HEK293 (cell line): Measurements from ENCODE around the gene LRFN2.

ENCODE experiments used
- CTCF ChIA-PET: fragments of 350-600 bp; formaldehyde crosslinking; extraction: SDS; loops from one replicate; lab custom pipeline; 2021; ENCODE audit warnings: antibody characterized with exemption; lab: Yijun Ruan, JAX
- POLR2A ChIA-PET: fragments of 300-600 bp; formaldehyde crosslinking; extraction: SDS; loops from one replicate; lab custom pipeline; 2020; ENCODE audit warnings: antibody characterized with exemption, inconsistent platforms; lab: Yijun Ruan, JAX
- H3K27ac ChIP-seq: fragments of 200-500 bp; sonication (Bioruptor generic); 2 replicates; pipeline ENCODE4 v1.5.1; 2014; ENCODE audit warnings: low read depth, low read length, control low read depth, inconsistent platforms; ENCODE audit errors: extremely low read depth
- H3K36me3 ChIP-seq, 2 experiments: fragments of 200-500 bp in 1 of 2; sonication (Bioruptor generic) in 1 of 2; 1 replicate in 1 of 2; 2 replicates in 1 of 2; pipeline ENCODE4 v1.5.1; 2014 to 2017; ENCODE audit warnings: inconsistent platforms in 2 of 2, low read length in 2 of 2; ENCODE audit not compliant: control insufficient read depth in 2 of 2, insufficient read depth in 1 of 2
- H3K4me1 ChIP-seq: fragments of 200-500 bp; sonication (Bioruptor generic); 2 replicates; pipeline ENCODE4 v1.5.1; 2014; ENCODE audit warnings: mild to moderate bottlenecking, low read length, inconsistent platforms; ENCODE audit not compliant: control insufficient read depth, insufficient read depth
- H3K4me3 ChIP-seq: 2 replicates; pipeline ENCODE4 v1.5.1; 2011; ENCODE audit warnings: low read depth, mild to moderate bottlenecking, control low read depth, low read length, moderate library complexity
- H3K9me3 ChIP-seq: fragments of 200-500 bp; sonication (Bioruptor generic); 2 replicates; pipeline ENCODE4 v1.5.1; 2014; ENCODE audit warnings: low read depth, low read length, inconsistent platforms; ENCODE audit not compliant: control insufficient read depth, insufficient read depth
- GFI1B ChIP-seq: fragments of 450-650 bp; formaldehyde crosslinking; IDR thresholded peaks from 2 replicates; pipeline ENCODE4 v1.5.1; 2016; ENCODE audit warnings: missing biosample characterization, missing genetic modification characterization
- MEIS1 ChIP-seq: sonication (generic); formaldehyde crosslinking; IDR thresholded peaks from 2 replicates; pipeline ENCODE4 v1.8.1; 2022; ENCODE audit warnings: missing genetic modification reagents, mild to moderate bottlenecking, borderline replicate concordance
- REST ChIP-seq: fragments of 450-650 bp; formaldehyde crosslinking; IDR thresholded peaks from 2 replicates; pipeline ENCODE4 v1.5.1; 2016; ENCODE audit warnings: missing biosample characterization, missing genetic modification characterization
- TCF7L2 ChIP-seq: IDR thresholded peaks from 2 replicates; pipeline ENCODE4 v1.6.1; 2011; ENCODE audit warnings: low read depth, mild to moderate bottlenecking, inconsistent platforms, low read length, moderate library complexity, borderline replicate concordance
- TSHZ1 ChIP-seq: fragments of 450-650 bp; formaldehyde crosslinking; IDR thresholded peaks from 2 replicates; pipeline ENCODE4 v1.5.1; 2016; ENCODE audit warnings: missing biosample characterization, missing genetic modification characterization, borderline replicate concordance
- YY1 ChIP-seq: fragments of 450-650 bp; formaldehyde crosslinking; IDR thresholded peaks from 2 replicates; pipeline ENCODE4 v1.5.1; 2018; ENCODE audit warnings: missing biosample characterization, missing genetic modification characterization
- ZBTB20 ChIP-seq: fragments of 450-650 bp; formaldehyde crosslinking; IDR thresholded peaks from 2 replicates; pipeline ENCODE4 v1.5.1; 2016; ENCODE audit warnings: missing biosample characterization, missing genetic modification characterization
- ZBTB8A ChIP-seq: fragments of 450-650 bp; formaldehyde crosslinking; IDR thresholded peaks from 2 replicates; pipeline ENCODE4 v1.5.1; 2016; ENCODE audit warnings: missing biosample characterization, missing genetic modification characterization
- ZFP3 ChIP-seq: fragments of 450-650 bp; formaldehyde crosslinking; IDR thresholded peaks from 2 replicates; pipeline ENCODE4 v1.5.1; 2016; ENCODE audit warnings: low read depth, missing biosample characterization, missing genetic modification characterization
- ZNF114 ChIP-seq: fragments of 450-650 bp; formaldehyde crosslinking; IDR thresholded peaks from 2 replicates; pipeline ENCODE4 v1.5.0; 2017; ENCODE audit warnings: missing biosample characterization, missing genetic modification characterization
- ZNF169 ChIP-seq: fragments of 450-650 bp; formaldehyde crosslinking; IDR thresholded peaks from 2 replicates; pipeline ENCODE4 v1.5.1; 2016; ENCODE audit warnings: missing biosample characterization, missing genetic modification characterization
- ZNF175 ChIP-seq: fragments of 450-650 bp; formaldehyde crosslinking; IDR thresholded peaks from 2 replicates; pipeline ENCODE4 v1.5.1; 2016; ENCODE audit warnings: missing biosample characterization, missing genetic modification characterization
- ZNF2 ChIP-seq: fragments of 450-650 bp; formaldehyde crosslinking; IDR thresholded peaks from 2 replicates; pipeline ENCODE4 v1.5.1; 2016; ENCODE audit warnings: missing biosample characterization, missing genetic modification characterization
- ZNF24 ChIP-seq: fragments of 450-650 bp; formaldehyde crosslinking; IDR thresholded peaks from 2 replicates; pipeline ENCODE4 v1.5.1; 2016; ENCODE audit warnings: missing biosample characterization, missing genetic modification characterization
- ZNF362 ChIP-seq: fragments of 450-650 bp; formaldehyde crosslinking; IDR thresholded peaks from 2 replicates; pipeline ENCODE4 v1.5.1; 2016; ENCODE audit warnings: missing biosample characterization, missing genetic modification characterization
- ZNF398 ChIP-seq: fragments of 450-650 bp; formaldehyde crosslinking; IDR thresholded peaks from 2 replicates; pipeline ENCODE4 v1.5.1; 2017; ENCODE audit warnings: missing biosample characterization, missing genetic modification characterization
- ZNF513 ChIP-seq: fragments of 450-650 bp; IDR thresholded peaks from 2 replicates; pipeline ENCODE4 v1.5.1; 2018; ENCODE audit warnings: missing biosample characterization, missing genetic modification characterization
- ZNF610 ChIP-seq: fragments of 450-650 bp; formaldehyde crosslinking; IDR thresholded peaks from 2 replicates; pipeline ENCODE4 v1.5.1; 2016; ENCODE audit warnings: missing biosample characterization, missing genetic modification characterization, borderline replicate concordance
- ZNF654 ChIP-seq: fragments of 450-650 bp; formaldehyde crosslinking; IDR thresholded peaks from 2 replicates; pipeline ENCODE4 v1.5.1; 2016; ENCODE audit warnings: low read depth, missing biosample characterization, missing genetic modification characterization
- ZNF747 ChIP-seq: fragments of 450-650 bp; formaldehyde crosslinking; IDR thresholded peaks from 2 replicates; pipeline ENCODE4 v1.5.1; 2016; ENCODE audit warnings: missing biosample characterization, missing genetic modification characterization
- ZSCAN30 ChIP-seq: fragments of 450-650 bp; IDR thresholded peaks from 2 replicates; pipeline ENCODE4 v1.5.1; 2018; ENCODE audit warnings: missing biosample characterization, mild to moderate bottlenecking, missing genetic modification characterization, moderate library complexity

Gene LRFN2

GRCh38 chr6:40540790-40541189 is 46.4 kb downstream of the LRFN2 start:
- Histone ChIP-seq H3K36me3 (no peaks in the 10 kb centered on the region), H3K4me3 (no peak overlapping the region)
- CTCF ChIA-PET, result interaction anchor here (0.8 kb wide), 1 partner anchor 213 kb away, joined by 7 read pairs; no protein-coding TSS in a partner anchor
- no peak for TF ChIP-seq REST (tag by site-specific recombination)
- TF ChIP-seq ZNF175 (tag by site-specific recombination), result no peak
- TF ChIP-seq ZNF747 (tag by site-specific recombination), result no peak
- TF ChIP-seq MEIS1 (CRISPR knock-in tag), result no peak
- TF ChIP-seq, all 188 proteins: peak for 0
- POLR2A ChIA-PET, result no interaction called here
- Histone ChIP-seq H3K9me3 (no peaks in the 10 kb centered on the region), H3K27ac (no peak overlapping the region), H3K4me1 (no peaks in the 10 kb centered on the region)

- H3K27ac ChIP-seq, result no peak overlapping the region
- H3K4me1 ChIP-seq, result no peaks in the 10 kb centered on the region
- H3K36me3 ChIP-seq, result no peaks in the 10 kb centered on the region
- no peaks in the 10 kb centered on the region for H3K9me3 ChIP-seq
- ChIA-PET CTCF (interaction anchor here (1.7 kb wide), 1 partner anchor 10 kb away, joined by 6 read pairs; no protein-coding TSS in a partner anchor), POLR2A (no interaction called here)
- no peak for TF ChIP-seq ZNF513 (tag by site-specific recombination)
- TF ChIP-seq ZFP3, result no peak
- TF ChIP-seq ZNF114 (tag by site-specific recombination), result no peak
- no peak for TF ChIP-seq ZNF2 (tag by site-specific recombination)
- no peak for TF ChIP-seq ZNF169
- no peak for TF ChIP-seq ZNF24 (tag by site-specific recombination)
- TF ChIP-seq ZNF654 (tag by site-specific recombination), result no peak
- TF ChIP-seq GFI1B (tag by site-specific recombination), result no peak
- no peak for TF ChIP-seq ZSCAN30 (tag by site-specific recombination)
- no peak for TF ChIP-seq ZBTB20 (tag by site-specific recombination)
- TF ChIP-seq ZNF362, result no peak
- no peak for TF ChIP-seq ZBTB8A
- TF ChIP-seq TSHZ1, result no peak
- TF ChIP-seq ZNF398, result no peak
- TF ChIP-seq TCF7L2, result no peak
- TF ChIP-seq ZNF610 (tag by site-specific recombination), result no peak
- TF ChIP-seq YY1, result no peak
- no peak overlapping the region for H3K4me3 ChIP-seq
Observed at GRCh38 chr6:40539853-40540252, 47.3 kb downstream of the LRFN2 start.
